Astrocyte (in vitro differentiated cells and primary cell): ENCODE data around the gene SHC3. TPM values are rescaled to one million over a fixed set of nuclear protein-coding genes. Genes with fewer than 3 reads are reported as not detected.

Experiments used
- DNase-seq: peaks from one replicate; pipeline ENCODE4 v3.0.0-alpha.2; 2010; ENCODE audit warnings: low read depth
- FAIRE-seq: peaks from 2 replicates; lab custom pipeline; 2011; peaks lifted over from hg19 to GRCh38; lab: Jason Lieb, UNC
- H2AFZ ChIP-seq: 2 replicates; pipeline ENCODE4 v1.6.0; 2012; ENCODE audit warnings: low read depth, low read length, inconsistent platforms
- H3K27ac ChIP-seq: 2 replicates; pipeline ENCODE4 v1.5.1; 2011; ENCODE audit warnings: low read depth, low read length, inconsistent platforms
- H3K27me3 ChIP-seq: 2 replicates; pipeline ENCODE4 v1.6.0; 2011; ENCODE audit warnings: low read length, inconsistent platforms; ENCODE audit not compliant: insufficient read depth
- H3K36me3 ChIP-seq: 2 replicates; pipeline ENCODE4 v1.5.1; 2011; ENCODE audit warnings: low read length, inconsistent platforms; ENCODE audit not compliant: insufficient read depth
- H3K4me1 ChIP-seq: 2 replicates; pipeline ENCODE4 v1.5.1; 2011; ENCODE audit warnings: low read length, inconsistent platforms; ENCODE audit not compliant: insufficient read depth
- H3K4me2 ChIP-seq: 2 replicates; pipeline ENCODE4 v1.6.0; 2012; ENCODE audit warnings: low read length, inconsistent platforms
- H3K4me3 ChIP-seq: 2 replicates; pipeline ENCODE4 v1.5.1; 2011; ENCODE audit warnings: low read depth, mild to moderate bottlenecking, low read length, inconsistent platforms; ENCODE audit not compliant: insufficient read depth
- H3K79me2 ChIP-seq: 2 replicates; pipeline ENCODE4 v1.6.0; 2012; ENCODE audit warnings: mild to moderate bottlenecking, low read length, inconsistent platforms; ENCODE audit not compliant: insufficient read depth
- H3K9ac ChIP-seq: 2 replicates; pipeline ENCODE4 v1.6.0; 2012; ENCODE audit warnings: mild to moderate bottlenecking, low read length, inconsistent platforms
- H3K9me3 ChIP-seq: 2 replicates; pipeline ENCODE4 v1.5.1; 2012; ENCODE audit warnings: low read depth, mild to moderate bottlenecking, low read length, inconsistent platforms; ENCODE audit not compliant: insufficient read depth
- H4K20me1 ChIP-seq: 2 replicates; pipeline ENCODE4 v1.6.0; 2012; ENCODE audit warnings: low read length, inconsistent platforms; ENCODE audit not compliant: insufficient read depth
- H3K27ac Mint-ChIP-seq: one replicate; pipeline ENCODE4 v1.8.0; 2021; ENCODE audit warnings: mild to moderate bottlenecking, mixed read lengths; ENCODE audit not compliant: unreplicated experiment
- H3K27me3 Mint-ChIP-seq: one replicate; pipeline ENCODE4 v1.8.0; 2021; ENCODE audit warnings: low read depth, mixed read lengths; ENCODE audit not compliant: unreplicated experiment
- H3K36me3 Mint-ChIP-seq: one replicate; pipeline ENCODE4 v1.8.0; 2021; ENCODE audit warnings: low read depth, mixed read lengths; ENCODE audit not compliant: unreplicated experiment
- H3K4me1 Mint-ChIP-seq: one replicate; pipeline ENCODE4 v1.8.0; 2021; ENCODE audit warnings: low read depth, mixed read lengths; ENCODE audit not compliant: unreplicated experiment
- H3K4me3 Mint-ChIP-seq: one replicate; pipeline ENCODE4 v1.8.0; 2021; ENCODE audit warnings: mild to moderate bottlenecking, moderate library complexity, mixed read lengths; ENCODE audit not compliant: unreplicated experiment
- H3K9me3 Mint-ChIP-seq: one replicate; pipeline ENCODE4 v1.8.0; 2021; ENCODE audit warnings: mild to moderate bottlenecking, mixed read lengths; ENCODE audit not compliant: unreplicated experiment
- EZH2 ChIP-seq: IDR thresholded peaks from 2 replicates; pipeline ENCODE4 v1.6.1; 2012; ENCODE audit warnings: mild to moderate bottlenecking, low read length, inconsistent platforms; ENCODE audit not compliant: insufficient read depth
- total RNA-seq: library from RNA; stranded (reverse); gene quantifications from 2 replicates; pipeline ENCODE4 v1.2.1, GENCODE V29; 2021
- TF ChIP-seq, protein P1 (sequence below): IDR thresholded peaks from 2 replicates; pipeline ENCODE4 v1.5.1; 2011; ENCODE audit warnings: low read depth, mild to moderate bottlenecking, inconsistent platforms, low read length, moderate library complexity; ENCODE audit not compliant: insufficient read depth

The SHC3 gene
- total RNA-seq, 1 donor from 2014 or later = 4.6 TPM

DNA sequence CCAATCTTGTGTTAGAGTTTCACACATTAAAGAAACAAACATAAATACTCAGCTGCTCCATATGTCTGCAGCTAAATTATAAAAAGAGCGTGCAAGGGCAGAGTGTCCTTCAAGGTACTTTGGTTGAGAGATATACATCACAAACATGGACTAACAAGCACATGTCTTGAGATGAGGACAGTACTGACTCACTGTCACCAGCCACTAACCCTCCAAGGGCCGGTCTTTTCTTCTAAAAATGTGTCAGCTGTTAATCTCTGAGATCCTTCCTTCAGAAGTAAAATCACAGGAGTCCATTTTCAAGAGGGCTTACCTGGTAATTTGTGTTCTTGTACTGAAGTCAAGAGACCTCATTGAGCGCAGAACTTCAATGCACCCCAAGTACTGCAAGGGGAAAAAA, 66.4 kb downstream of the SHC3 start:
- peaks cover 45% of the 10 kb centered on the region for H4K20me1 ChIP-seq
- H3K9me3 ChIP-seq = peaks cover 4% of the 10 kb centered on the region
- Mint-ChIP-seq H3K36me3 (peaks cover 5% of the 10 kb centered on the region), H3K9me3 (no peaks in the 10 kb centered on the region), H3K27ac (no peak overlapping the region), H3K4me3 (no peak overlapping the region), H3K27me3 (no peaks in the 10 kb centered on the region), H3K4me1 (peaks cover 10% of the 10 kb centered on the region)
- no peak overlapping the region for H3K9ac ChIP-seq
- no peak overlapping the region for H2AFZ ChIP-seq
- H3K79me2 ChIP-seq = peaks cover 63% of the 10 kb centered on the region
- no peak for DNase-seq
- H3K36me3 ChIP-seq = peaks cover 8% of the 10 kb centered on the region
- TF ChIP-seq EZH2 = no peak
- TF ChIP-seq, protein P1, sequence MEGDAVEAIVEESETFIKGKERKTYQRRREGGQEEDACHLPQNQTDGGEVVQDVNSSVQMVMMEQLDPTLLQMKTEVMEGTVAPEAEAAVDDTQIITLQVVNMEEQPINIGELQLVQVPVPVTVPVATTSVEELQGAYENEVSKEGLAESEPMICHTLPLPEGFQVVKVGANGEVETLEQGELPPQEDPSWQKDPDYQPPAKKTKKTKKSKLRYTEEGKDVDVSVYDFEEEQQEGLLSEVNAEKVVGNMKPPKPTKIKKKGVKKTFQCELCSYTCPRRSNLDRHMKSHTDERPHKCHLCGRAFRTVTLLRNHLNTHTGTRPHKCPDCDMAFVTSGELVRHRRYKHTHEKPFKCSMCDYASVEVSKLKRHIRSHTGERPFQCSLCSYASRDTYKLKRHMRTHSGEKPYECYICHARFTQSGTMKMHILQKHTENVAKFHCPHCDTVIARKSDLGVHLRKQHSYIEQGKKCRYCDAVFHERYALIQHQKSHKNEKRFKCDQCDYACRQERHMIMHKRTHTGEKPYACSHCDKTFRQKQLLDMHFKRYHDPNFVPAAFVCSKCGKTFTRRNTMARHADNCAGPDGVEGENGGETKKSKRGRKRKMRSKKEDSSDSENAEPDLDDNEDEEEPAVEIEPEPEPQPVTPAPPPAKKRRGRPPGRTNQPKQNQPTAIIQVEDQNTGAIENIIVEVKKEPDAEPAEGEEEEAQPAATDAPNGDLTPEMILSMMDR = no peak
- H3K4me2 ChIP-seq = no peak overlapping the region
- no peaks in the 10 kb centered on the region for H3K27me3 ChIP-seq
- FAIRE-seq = no peak
- H3K4me3 ChIP-seq = no peak overlapping the region
- no peak overlapping the region for H3K27ac ChIP-seq
- H3K4me1 ChIP-seq = peaks cover 7% of the 10 kb centered on the region

DNA sequence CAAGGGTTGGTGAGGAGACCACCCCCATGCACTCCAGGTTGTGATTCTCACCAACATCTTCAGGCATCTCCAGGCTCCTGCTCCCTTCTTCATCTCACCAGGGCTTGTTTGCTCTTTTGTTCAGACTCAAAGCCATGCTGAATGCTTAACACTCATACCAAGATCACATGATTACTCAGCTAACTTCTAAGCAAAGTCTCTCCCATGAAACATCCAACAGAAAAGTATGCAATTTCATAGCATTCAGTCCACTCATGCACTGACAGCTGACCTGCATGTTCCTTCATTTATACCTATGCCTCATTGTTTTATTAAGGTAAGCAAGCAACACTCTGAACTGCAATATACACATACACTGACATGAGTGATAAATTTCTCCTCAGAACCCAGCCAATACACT, 69.0 kb downstream of the SHC3 start:
- Mint-ChIP-seq H3K27ac (no peak overlapping the region), H3K9me3 (no peaks in the 10 kb centered on the region), H3K4me1 (peaks cover 10% of the 10 kb centered on the region), H3K4me3 (no peak overlapping the region), H3K27me3 (no peaks in the 10 kb centered on the region), H3K36me3 (peaks cover 5% of the 10 kb centered on the region)
- no peak for FAIRE-seq
- Histone ChIP-seq H3K4me2 (no peak overlapping the region), H3K79me2 (peaks cover 41% of the 10 kb centered on the region), H3K27me3 (no peaks in the 10 kb centered on the region), H4K20me1 (peaks cover 29% of the 10 kb centered on the region), H3K4me1 (no peaks in the 10 kb centered on the region), H3K27ac (no peak overlapping the region), H3K36me3 (peaks cover 9% of the 10 kb centered on the region), H2AFZ (no peak overlapping the region), H3K4me3 (no peak overlapping the region), H3K9me3 (peaks cover 4% of the 10 kb centered on the region), H3K9ac (no peak overlapping the region)
- TF ChIP-seq EZH2 = no peak
- TF ChIP-seq, protein P1 = no peak
- peak; percentile 8 for DNase-seq

DNA sequence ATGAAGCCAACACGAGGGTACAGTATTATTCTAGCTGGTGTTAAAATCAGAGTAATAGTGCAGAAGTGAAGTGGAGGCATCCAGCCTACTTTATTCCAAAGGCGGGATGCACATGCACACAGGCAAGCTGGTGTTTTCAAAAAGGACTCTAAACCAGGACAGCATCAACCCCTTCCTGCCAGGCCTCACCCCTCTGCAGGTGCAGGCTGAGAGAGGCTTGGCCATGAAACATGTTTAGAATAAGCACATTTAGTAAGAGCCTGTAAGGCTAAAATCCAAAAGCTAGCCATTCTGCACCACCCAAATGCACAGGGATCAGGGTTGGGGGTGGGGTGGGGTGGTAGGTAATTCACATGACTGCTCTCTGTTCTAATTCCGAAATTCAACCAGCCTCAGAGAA, 71.2 kb downstream of the SHC3 start:
- peaks cover 22% of the 10 kb centered on the region for H4K20me1 ChIP-seq
- no peak overlapping the region for H3K27ac ChIP-seq
- no peak overlapping the region for H3K4me3 ChIP-seq
- H3K9ac ChIP-seq = no peak overlapping the region
- DNase-seq (no peak), FAIRE-seq (no peak)
- Mint-ChIP-seq H3K27me3 (no peaks in the 10 kb centered on the region), H3K4me1 (peaks cover 10% of the 10 kb centered on the region), H3K9me3 (no peaks in the 10 kb centered on the region), H3K27ac (peak overlapping the region; percentile 12), H3K36me3 (peaks cover 10% of the 10 kb centered on the region), H3K4me3 (no peak overlapping the region)
- H3K79me2 ChIP-seq = peaks cover 18% of the 10 kb centered on the region
- TF ChIP-seq, protein P1 = no peak
- TF ChIP-seq EZH2 = no peak
- no peaks in the 10 kb centered on the region for H3K4me1 ChIP-seq
- H2AFZ ChIP-seq = no peak overlapping the region
- H3K27me3 ChIP-seq = no peaks in the 10 kb centered on the region
- peaks cover 15% of the 10 kb centered on the region for H3K36me3 ChIP-seq
- H3K9me3 ChIP-seq = peaks cover 4% of the 10 kb centered on the region
- H3K4me2 ChIP-seq = no peak overlapping the region
